HEK293T (cell line): ENCODE results near the gene SFT2D2.

Source experiments
- CTCF ChIA-PET: fragments of 350-600 bp; formaldehyde crosslinking; extraction: SDS; loops from one replicate; lab custom pipeline; 2021; ENCODE audit warnings: antibody characterized with exemption, inconsistent platforms; lab: Yijun Ruan, JAX
- POLR2A ChIA-PET: fragments of 350-600 bp; formaldehyde crosslinking; extraction: SDS; loops from one replicate; lab custom pipeline; 2020; ENCODE audit warnings: antibody characterized with exemption, inconsistent platforms; lab: Yijun Ruan, JAX
- DNase-seq: peaks from one replicate; pipeline ENCODE4 v3.0.0; 2012; ENCODE audit warnings: mixed read lengths; ENCODE audit errors: extremely low spot score
- ARNT ChIP-seq: fragments of 450-650 bp; IDR thresholded peaks from 2 replicates; pipeline ENCODE4 v1.6.1; 2017; ENCODE audit warnings: mild to moderate bottlenecking
- BHLHE40 ChIP-seq: fragments of 450-650 bp; IDR thresholded peaks from 2 replicates; pipeline ENCODE4 v1.6.1; 2016; ENCODE audit warnings: mild to moderate bottlenecking, moderate library complexity, borderline replicate concordance
- CTBP1 ChIP-seq: fragments of 450-650 bp; IDR thresholded peaks from 2 replicates; pipeline ENCODE4 v1.6.1; 2016; ENCODE audit warnings: borderline replicate concordance
- ELF4 ChIP-seq: fragments of 450-650 bp; IDR thresholded peaks from 2 replicates; pipeline ENCODE4 v1.6.1; 2017; ENCODE audit warnings: antibody characterized with exemption
- FOXA1 ChIP-seq: fragments of 450-650 bp; IDR thresholded peaks from 2 replicates; pipeline ENCODE4 v1.6.1; 2016; ENCODE audit warnings: mild to moderate bottlenecking
- FOXK2 ChIP-seq: fragments of 450-650 bp; IDR thresholded peaks from 2 replicates; pipeline ENCODE4 v1.6.1; 2016; ENCODE audit warnings: mild to moderate bottlenecking
- FOXM1 ChIP-seq: fragments of 450-650 bp; IDR thresholded peaks from 2 replicates; pipeline ENCODE4 v1.6.1; 2017; ENCODE audit warnings: mild to moderate bottlenecking, borderline replicate concordance
- HDGF ChIP-seq: fragments of 450-650 bp; IDR thresholded peaks from 2 replicates; pipeline ENCODE4 v1.6.1; 2017; ENCODE audit warnings: antibody characterized with exemption, borderline replicate concordance
- L3MBTL2 ChIP-seq: fragments of 450-650 bp; conservative IDR thresholded peaks from 2 replicates; pipeline ENCODE4 v1.6.1; 2016; ENCODE audit warnings: mild to moderate bottlenecking
- LEF1 ChIP-seq: fragments of 450-650 bp; IDR thresholded peaks from 2 replicates; pipeline ENCODE4 v1.6.1; 2017; ENCODE audit warnings: mild to moderate bottlenecking, borderline replicate concordance
- NFRKB ChIP-seq: fragments of 450-650 bp; IDR thresholded peaks from 2 replicates; pipeline ENCODE4 v1.6.1; 2016; ENCODE audit warnings: mild to moderate bottlenecking, moderate library complexity
- PKNOX1 ChIP-seq: fragments of 450-650 bp; IDR thresholded peaks from 2 replicates; pipeline ENCODE4 v1.6.1; 2016
- SP1 ChIP-seq: fragments of 450-650 bp; IDR thresholded peaks from 2 replicates; pipeline ENCODE4 v1.6.1; 2017
- SUZ12 ChIP-seq: fragments of 450-650 bp; IDR thresholded peaks from 2 replicates; pipeline ENCODE4 v1.6.1; 2016; ENCODE audit warnings: mild to moderate bottlenecking
- TARDBP ChIP-seq: fragments of 450-650 bp; IDR thresholded peaks from 2 replicates; pipeline ENCODE4 v1.6.1; 2016
- ZNF384 ChIP-seq: fragments of 450-650 bp; IDR thresholded peaks from 2 replicates; pipeline ENCODE4 v1.6.1; 2016

SFT2D2 gene

GRCh38 chr1:168221275-168221674, 4.5 kb upstream of the SFT2D2 start:
- no peak for DNase-seq
- TF ChIP-seq FOXM1 (no peak), HDGF (no peak), ZNF384 (no peak), L3MBTL2 (no peak), ELF4 (no peak), CTBP1 (no peak), SP1 (no peak), PKNOX1 (no peak), FOXK2 (no peak), NFRKB (no peak), SUZ12 (no peak), ARNT (no peak), BHLHE40 (no peak), TARDBP (no peak), FOXA1 (no peak), LEF1 (no peak)
- ChIA-PET CTCF (no interaction called here), POLR2A (no interaction called here)

- no peak for DNase-seq
- ChIA-PET CTCF (no interaction called here), POLR2A (no interaction called here)
- TF ChIP-seq FOXM1 (no peak), ARNT (no peak), PKNOX1 (no peak), HDGF (no peak)
Measured at GRCh38 chr1:168223261-168223660, 2.5 kb upstream of the SFT2D2 start.

DNA sequence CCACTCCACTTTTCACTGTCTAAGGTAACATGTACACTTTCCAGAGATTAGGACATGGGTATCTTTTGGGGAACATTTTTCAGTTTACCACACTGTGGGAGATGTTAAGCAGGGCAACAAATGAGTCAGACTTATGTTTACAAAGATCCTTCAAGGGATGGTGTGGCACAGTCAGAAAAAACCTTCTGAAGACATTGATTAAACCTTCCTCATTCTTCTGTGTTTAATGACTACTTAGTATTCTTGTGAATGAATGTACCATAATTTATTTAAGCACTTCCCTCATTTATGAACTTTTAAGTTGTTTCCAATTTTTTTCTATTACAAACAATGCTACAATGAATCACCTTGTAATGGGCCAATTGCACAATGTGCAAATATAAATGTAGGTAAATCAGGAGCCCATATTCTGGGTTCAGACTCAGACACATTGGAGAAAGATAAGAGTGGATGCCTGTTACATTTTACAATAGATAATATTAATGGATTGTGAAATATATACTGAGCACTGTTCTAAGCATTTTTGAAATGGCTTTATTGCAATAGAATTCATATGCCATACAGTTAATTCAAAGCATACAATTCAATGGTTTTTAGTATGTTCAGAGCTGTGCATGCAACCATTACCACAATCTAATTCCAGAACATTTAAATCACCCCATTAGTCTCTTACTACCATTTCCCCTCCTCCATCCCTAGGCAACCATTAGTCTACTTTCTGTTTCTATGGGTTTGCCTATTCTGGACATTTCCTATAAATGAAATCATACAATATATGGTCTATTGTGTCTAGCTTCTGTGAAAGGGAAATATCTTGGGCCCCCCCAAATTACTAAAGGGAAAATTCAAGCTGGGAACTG, 1.9 kb upstream of the SFT2D2 start:
- TF ChIP-seq ELF4 (no peak), NFRKB (no peak), CTBP1 (no peak), LEF1 (no peak), PKNOX1 (no peak), L3MBTL2 (no peak), ZNF384 (no peak)
- CTCF ChIA-PET = no interaction called here
- POLR2A ChIA-PET = no interaction called here
- no peak for DNase-seq

DNA sequence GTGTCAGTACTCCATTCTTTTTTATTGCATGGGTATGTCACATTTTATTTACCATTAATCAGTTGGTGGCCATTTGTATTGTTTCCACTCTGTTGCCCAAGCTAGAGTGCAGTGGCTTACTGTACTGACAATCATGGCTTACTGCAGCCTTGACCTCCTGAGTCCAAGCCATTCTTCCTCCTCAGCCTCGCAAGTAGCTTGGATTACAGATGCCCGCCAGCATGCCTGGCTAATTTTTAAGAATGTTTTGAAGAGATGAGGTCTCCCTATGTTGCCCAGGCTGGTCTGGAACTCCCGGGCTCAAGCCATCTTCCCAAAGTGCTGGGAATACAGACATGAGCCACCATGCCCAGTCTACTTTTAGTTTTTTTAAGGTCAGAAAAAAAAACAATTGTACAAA, 813 bp upstream of the SFT2D2 start:
- ChIA-PET CTCF (no interaction called here), POLR2A (interaction anchor here (1.7 to 1.8 kb wide), 2 partner anchors 9 to 10 kb away, joined by 6 to 8 read pairs; no protein-coding TSS in a partner anchor)
- TF ChIP-seq SUZ12 = no peak
- DNase-seq = no peak

- CTCF ChIA-PET = interaction anchor here (0.6 kb wide), 1 partner anchor 82 kb away, joined by 3 read pairs; no protein-coding TSS in a partner anchor
- no peak for TF ChIP-seq PKNOX1
- TF ChIP-seq LEF1 = no peak
- no peak for TF ChIP-seq L3MBTL2
- TF ChIP-seq NFRKB = no peak
- no peak for TF ChIP-seq FOXA1
- no peak for TF ChIP-seq ELF4
- TF ChIP-seq TARDBP = no peak
- no peak for TF ChIP-seq HDGF
- no peak for TF ChIP-seq SUZ12
- no peak for TF ChIP-seq SP1
- DNase-seq = no peak
- POLR2A ChIA-PET = no interaction called here
Measured at GRCh38 chr1:168227620-168228019, 1.8 kb downstream of the SFT2D2 start.

- CTCF ChIA-PET = no interaction called here
- TF ChIP-seq FOXM1 = no peak
- no peak for TF ChIP-seq LEF1
- no peak for TF ChIP-seq TARDBP
- no peak for DNase-seq
- POLR2A ChIA-PET = no interaction called here
Measured at GRCh38 chr1:168229893-168230292, 4.1 kb downstream of the SFT2D2 start.

DNA sequence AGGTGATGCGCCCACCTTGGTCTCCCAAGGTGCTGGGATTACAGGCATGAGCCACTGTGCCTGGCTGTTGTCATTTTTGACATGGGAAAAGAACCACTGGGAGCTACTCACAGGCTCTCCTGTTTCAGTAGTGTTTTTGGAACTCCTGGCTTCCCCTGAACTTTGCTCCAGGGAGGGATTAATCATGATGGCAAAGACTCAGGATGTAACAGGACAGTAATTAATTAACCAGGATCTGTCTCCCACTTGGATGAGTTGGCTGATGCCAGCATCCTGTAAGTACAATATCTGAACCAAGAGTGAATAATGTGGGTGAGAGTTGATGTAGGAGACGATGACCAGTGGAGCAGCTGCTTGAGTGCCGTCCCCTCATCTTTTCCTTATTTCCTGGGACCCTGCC, 4.9 kb downstream of the SFT2D2 start:
- no peak for DNase-seq
- CTCF ChIA-PET = no interaction called here
- TF ChIP-seq ELF4 (no peak), PKNOX1 (no peak), LEF1 (no peak), FOXM1 (no peak), ZNF384 (no peak), FOXK2 (no peak), FOXA1 (no peak), SUZ12 (no peak), BHLHE40 (no peak), ARNT (no peak), SP1 (no peak)
- POLR2A ChIA-PET = no interaction called here
